Femur (tissue), 1 donor: Measurements from ENCODE around the gene TMPRSS4.

Source experiments
- DNase-seq: peaks from one replicate; pipeline ENCODE4 v3.0.0-alpha.2; 2017

Gene TMPRSS4

GRCh38 chr11:118108513-118108912 lies 31.6 kb downstream of the TMPRSS4 start:
- no peak for DNase-seq

GRCh38 chr11:118109231-118109630 lies 32.4 kb downstream of the TMPRSS4 start:
- DNase-seq, result no peak

DNA sequence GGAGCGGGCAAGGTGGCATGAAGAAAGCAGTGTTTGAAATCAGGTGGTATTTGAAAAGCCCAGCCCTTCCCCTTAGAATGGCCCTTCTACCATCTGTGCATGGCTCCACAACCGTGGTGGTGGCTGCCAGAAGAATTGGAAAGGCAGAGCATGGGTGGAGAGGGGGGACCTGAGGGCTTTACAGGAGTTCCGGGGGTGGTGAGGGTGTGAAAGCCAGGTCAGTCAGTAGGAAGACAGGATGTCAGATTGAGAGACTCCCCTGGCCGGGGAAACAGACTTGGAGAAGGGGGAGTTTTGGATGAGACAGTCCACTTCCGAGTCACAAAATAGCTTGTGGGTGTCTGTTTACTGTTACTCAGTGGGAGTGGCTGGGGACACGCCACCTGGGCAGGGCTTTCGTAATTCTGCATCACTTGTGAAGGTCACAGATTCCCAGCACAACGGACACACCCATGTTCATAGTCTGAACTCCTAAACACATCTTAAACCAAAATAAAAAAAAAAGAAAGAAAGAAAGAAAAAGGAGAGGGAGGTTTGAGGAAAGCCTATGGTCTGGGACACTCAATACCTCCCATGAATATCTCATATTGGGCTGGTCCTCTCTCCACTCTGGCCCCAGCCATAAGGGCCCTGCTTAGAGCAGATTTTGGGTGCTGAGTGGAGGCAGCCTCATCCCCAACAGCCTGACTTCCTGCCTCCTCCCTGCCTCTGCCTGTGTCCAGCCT lies 34.3 kb downstream of the TMPRSS4 start:
- DNase-seq, result no peak

DNA sequence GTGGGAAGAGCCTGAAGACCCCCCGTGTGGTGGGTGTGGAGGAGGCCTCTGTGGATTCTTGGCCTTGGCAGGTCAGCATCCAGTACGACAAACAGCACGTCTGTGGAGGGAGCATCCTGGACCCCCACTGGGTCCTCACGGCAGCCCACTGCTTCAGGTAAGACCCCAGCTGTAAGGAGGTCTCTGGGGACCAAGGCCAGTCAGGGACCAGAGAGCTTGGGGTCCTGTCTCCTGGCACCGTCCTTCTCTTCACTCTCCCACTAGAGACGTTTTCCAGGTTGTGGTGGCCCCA lies 34.8 kb downstream of the TMPRSS4 start:
- DNase-seq, result no peak

GRCh38 chr11:118112711-118113430 lies 36.0 kb downstream of the TMPRSS4 start:
- DNase-seq, result no peak

DNA sequence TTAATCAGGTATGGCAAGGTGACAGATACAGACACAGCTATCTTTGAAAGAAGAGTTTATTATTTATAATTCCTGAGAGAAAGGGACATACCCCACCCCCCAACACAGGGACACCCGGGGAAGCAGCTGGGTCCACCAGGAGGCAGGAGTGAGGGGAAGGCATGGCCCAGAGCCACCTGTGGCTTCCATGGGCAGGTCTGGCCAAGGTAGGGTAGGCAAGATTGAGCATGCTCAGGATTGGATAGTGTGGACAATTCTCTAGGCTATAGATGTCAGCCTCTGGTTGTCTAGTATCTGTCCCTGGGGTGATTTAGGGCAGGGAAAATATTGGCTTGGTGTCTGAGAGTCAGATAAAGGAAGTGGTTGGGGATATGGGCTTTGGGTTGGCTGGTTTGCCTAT lies 37.4 kb downstream of the TMPRSS4 start:
- DNase-seq, result no peak

GRCh38 chr11:118115048-118115447 lies 38.2 kb downstream of the TMPRSS4 start:
- no peak for DNase-seq

DNA sequence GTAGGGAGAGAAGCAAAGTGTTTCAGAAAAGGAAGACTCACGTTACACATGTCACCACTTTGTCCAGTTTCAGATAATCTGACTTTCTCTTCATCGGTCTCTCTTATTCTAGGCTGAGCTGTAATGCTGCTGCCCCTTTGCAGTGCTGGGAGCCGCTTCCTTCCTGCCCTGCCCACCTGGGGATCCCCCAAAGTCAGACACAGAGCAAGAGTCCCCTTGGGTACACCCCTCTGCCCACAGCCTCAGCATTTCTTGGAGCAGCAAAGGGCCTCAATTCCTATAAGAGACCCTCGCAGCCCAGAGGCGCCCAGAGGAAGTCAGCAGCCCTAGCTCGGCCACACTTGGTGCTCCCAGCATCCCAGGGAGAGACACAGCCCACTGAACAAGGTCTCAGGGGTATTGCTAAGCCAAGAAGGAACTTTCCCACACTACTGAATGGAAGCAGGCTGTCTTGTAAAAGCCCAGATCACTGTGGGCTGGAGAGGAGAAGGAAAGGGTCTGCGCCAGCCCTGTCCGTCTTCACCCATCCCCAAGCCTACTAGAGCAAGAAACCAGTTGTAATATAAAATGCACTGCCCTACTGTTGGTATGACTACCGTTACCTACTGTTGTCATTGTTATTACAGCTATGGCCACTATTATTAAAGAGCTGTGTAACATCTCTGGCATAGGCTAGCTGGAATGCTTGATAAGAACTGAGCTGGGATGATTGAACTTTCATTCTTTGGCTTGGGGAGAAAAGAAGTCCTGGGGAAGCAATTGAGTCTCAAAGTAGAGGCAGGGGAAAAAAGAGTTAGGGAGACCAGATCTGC lies 41.1 kb downstream of the TMPRSS4 start:
- no peak for DNase-seq

- no peak for DNase-seq
These were observed 43.9 kb downstream of the TMPRSS4 start for GRCh38 chr11:118120793-118121192.

DNA sequence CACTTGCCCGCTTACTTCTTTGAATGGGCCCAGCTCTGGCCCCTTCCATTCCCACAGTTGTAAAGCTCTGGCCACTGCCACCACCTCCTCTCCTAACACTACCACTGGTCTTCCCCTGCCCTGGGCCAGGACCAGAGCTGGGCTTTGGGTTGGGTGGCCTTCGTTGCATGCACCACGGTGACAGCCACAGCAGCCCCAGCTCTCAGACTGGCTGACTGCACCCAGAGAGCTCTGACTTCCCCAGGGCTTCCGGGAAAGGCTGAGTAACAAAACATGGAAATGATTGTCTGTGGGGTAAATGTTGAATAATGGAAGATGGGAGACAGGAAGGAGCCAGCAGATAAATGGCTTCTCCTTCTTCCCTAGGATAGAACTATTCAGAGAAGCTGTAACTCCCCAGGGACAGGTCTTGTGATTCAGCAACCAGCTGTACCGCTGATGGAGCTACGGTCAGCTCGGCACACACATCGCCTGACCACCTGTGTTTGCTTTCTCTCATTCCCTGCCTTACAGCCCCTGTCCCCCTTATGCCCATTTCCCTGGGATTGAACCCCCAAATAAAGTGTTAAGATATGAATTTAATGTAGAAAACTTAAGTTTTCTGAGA lies 48.2 kb downstream of the TMPRSS4 start:
- no peak for DNase-seq

- no peak for DNase-seq
These were observed 49.4 kb downstream of the TMPRSS4 start for GRCh38 chr11:118126082-118126838.

GRCh38 chr11:118128310-118128709 lies 51.4 kb downstream of the TMPRSS4 start:
- DNase-seq, result no peak

DNA sequence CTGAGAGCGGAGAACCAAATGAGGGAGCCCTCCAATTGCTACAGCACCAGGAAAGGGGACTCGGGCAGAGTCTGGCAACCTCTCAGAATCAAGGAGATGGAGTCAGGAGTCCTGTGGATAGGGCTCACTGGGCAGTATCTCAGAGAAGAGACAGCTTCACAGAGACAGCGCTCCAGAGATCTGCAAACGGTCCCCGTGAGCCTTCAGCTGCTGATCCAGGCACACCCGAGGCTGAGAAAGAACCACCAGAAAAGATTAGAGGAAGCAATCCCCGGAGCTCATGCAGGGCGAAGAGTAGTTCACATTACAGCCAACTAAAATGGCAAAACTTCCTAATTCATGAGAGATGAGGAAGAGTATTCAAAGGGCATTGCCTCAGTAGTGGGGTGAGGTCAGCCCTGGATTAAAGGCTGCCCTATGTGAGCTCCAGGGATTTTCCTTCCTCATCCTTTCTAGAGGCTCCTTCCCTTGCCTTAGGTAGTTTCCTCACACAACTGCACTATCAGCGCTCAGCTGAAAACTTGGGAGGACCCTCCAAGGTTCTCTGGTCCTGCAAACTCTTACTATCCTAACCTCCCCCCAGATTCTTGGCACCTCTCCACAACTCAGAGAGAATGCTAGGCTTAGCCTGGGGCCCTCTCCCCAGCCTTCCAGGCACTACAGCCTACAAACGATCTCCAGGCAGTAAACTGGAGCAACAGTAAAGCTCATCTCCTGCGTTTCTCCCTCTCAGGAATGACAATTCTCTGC lies 52.0 kb downstream of the TMPRSS4 start:
- DNase-seq, result no peak

DNA sequence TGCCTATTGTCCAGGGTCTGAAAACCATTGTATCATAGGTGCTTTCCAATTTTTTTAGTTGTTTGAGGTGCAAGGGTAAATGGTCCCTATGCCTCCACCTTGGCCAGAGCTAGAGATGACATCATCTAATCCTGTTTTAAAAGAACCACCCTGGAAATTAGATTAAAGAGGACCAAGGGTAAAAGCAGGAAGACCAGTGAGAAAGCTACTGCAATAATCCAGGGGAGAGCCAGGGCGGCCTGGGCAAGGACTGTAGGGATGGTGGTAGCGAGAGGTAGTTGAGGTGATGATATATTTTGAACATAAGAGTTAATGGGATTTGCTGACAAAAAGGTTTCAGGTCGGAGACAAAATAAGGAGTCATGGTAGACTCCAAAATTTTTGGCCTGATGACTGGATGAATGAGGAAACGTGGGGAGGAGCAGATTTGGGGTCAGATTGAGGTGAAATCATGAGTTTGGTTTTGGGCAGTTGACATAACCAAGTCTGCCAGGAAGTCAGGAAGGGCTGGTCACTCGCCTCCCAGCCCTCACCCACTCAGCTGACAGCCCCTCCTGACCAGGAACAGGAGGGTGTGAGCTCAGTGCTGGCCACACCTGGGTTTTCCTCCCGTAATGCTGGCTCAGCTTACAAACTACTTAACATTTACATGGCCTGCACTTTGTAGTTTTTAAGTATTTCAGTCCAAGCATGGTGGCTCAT lies 52.7 kb downstream of the TMPRSS4 start:
- DNase-seq, result no peak

DNA sequence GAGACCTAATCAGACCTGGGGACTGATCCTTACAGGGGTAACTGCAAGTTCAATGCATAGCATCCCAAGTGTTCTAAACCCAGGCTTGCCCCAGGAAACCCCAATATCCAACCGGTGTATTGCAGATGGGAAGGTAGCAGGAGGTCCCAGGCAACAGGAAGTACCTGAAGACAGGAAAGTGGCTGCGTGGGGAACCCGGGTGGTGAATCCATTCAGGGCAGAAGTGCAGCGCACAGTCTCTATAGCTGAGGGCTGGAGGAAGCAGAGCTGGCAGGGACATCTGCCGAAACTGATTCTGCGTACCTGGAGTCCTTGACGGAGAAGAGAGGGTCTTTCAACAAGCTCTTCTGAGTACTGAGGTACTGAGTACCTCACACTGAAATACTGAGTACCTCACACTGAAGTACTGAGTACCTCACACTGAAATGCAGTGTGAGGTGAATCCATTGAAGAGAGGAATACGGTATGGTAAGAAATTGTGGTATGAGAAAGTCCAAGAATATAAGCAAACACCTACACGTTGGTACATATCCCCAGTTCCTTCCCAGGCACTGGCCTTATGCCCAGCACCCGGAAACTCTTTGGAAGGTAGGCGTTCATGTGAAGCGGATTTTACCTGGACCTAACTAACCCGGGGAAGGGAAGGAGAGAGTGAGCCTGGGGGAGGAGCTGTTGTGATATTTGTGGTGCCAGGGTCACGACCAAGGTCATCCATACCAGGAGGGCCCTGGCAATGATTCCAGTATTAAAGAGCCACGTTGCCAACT lies 55.7 kb downstream of the TMPRSS4 start:
- DNase-seq, result peak; percentile 1

DNA sequence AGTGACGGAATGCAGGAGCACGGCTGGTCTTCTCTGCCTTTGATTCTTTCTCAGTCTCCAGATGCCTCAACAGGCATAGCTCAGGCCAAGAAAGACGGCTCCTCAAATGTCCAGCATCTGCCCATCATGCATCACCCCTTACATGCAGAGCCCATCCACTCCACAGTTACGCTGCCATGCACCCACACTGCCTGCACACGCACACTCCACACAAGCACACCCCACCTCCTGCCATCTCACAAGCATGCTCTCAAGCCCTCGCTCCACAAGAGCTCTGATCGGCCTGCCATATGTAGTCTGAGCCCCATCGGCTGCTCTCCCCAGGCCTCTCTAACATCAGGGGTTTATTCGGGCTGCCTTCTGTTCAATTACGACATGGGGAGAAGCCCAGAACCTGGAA lies 56.9 kb downstream of the TMPRSS4 start:
- no peak for DNase-seq

- DNase-seq, result no peak
These were observed 58.3 kb downstream of the TMPRSS4 start for GRCh38 chr11:118135051-118135795.

GRCh38 chr11:118135796-118136165 lies 58.9 kb downstream of the TMPRSS4 start:
- DNase-seq, result no peak

- no peak for DNase-seq
These were observed 59.5 kb downstream of the TMPRSS4 start for GRCh38 chr11:118136341-118136740.

DNA sequence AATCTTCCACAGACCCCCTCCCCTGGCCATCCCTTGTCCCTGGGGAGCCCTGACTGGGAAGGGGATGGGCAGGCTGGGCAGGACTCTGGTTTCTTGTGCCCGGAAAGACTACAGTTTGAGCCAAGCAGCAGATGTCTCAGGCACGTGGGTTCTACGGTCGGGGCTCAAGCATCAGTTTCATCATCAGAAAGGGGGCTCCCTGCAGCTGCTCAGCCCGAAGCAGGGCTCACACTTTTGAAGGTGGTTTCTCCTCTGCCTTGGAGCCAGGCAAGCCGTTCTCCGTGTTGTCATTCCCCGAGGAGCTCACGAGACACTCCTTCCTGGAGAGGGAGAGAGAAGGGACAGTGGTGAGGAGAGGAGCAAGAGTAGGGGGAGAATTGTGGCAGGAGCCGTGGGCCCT lies 59.9 kb downstream of the TMPRSS4 start:
- peak; percentile 16 for DNase-seq
